Testis (tissue), 3 donors: ENCODE results near the gene PNPLA2. TPM values are rescaled to one million over a fixed set of nuclear protein-coding genes. Genes with fewer than 3 reads are reported as not detected.
A peak's percentile ranks its signal among the peaks of the same experiment; 100 is the strongest.

ENCODE experiments used
- DNase-seq: peaks from one replicate; pipeline ENCODE4 v3.0.0-alpha.2; 2019
- H3K27ac ChIP-seq, 2 donors: fragments of 200-600 bp; sonication (generic); one replicate each; pipeline ENCODE4 v1.5.1; 2019
- H3K27me3 ChIP-seq: fragments of 200-600 bp; sonication (generic); one replicate; pipeline ENCODE4 v1.5.1; 2019
- H3K36me3 ChIP-seq: fragments of 200-600 bp; sonication (generic); one replicate; pipeline ENCODE4 v1.5.1; 2017; ENCODE audit warnings: low read depth; ENCODE audit errors: missing control alignments
- H3K4me1 ChIP-seq: fragments of 200-600 bp; sonication (generic); one replicate; pipeline ENCODE4 v1.5.1; 2019
- H3K4me3 ChIP-seq, 2 donors: fragments of 200-600 bp; sonication (generic); one replicate each; pipeline ENCODE4 v1.5.1; 2017 to 2019
- H3K9me3 ChIP-seq: fragments of 200-600 bp; sonication (generic); one replicate; pipeline ENCODE4 v1.5.1; 2017
- POLR2A ChIP-seq: fragments of 450-650 bp; IDR thresholded peaks from one replicate; pipeline ENCODE4 v1.6.1; 2017; ENCODE audit warnings: antibody characterized with exemption, mild to moderate bottlenecking, moderate library complexity
- WGBS, 2 donors: methylation state at CpG; one replicate each; pipeline ENCODE4 v1.1.5; 2018; 5-methylcytosine and 5-hydroxymethylcytosine counted together
- intact Hi-C: fragments of 100-400 bp; cut with DNase I; formaldehyde crosslinking; loops from one replicate; pipeline ENCODE4 v1.15.1; 2023; ENCODE audit warnings: low total_unique reads
- polyA plus RNA-seq: library from polyadenylated mRNA; stranded (reverse); fragments of 350-450 nt; fragmentation: Illumina TruSeq; extraction: RNeasy Lipid Tissue Mini Kit (QIAGEN cat#74804); gene quantifications from one replicate; pipeline ENCODE4 v1.2.3, GENCODE V29; 2014; ENCODE audit warnings: low read depth, low replicate concordance; ENCODE audit not compliant: insufficient read depth
- total RNA-seq, 2 donors: library from RNA; depleted of rRNA; stranded (reverse); fragments of >200 nt; gene quantifications; one replicate each; pipeline ENCODE4 v1.2.3, GENCODE V29; 2016
- TF ChIP-seq, protein P1 (sequence below), 3 experiments: fragments of 450-650 bp in 2 of 3; fragments of 200-600 bp in 1 of 3; sonication (generic) in 1 of 3; IDR thresholded peaks; one replicate each; pipeline ENCODE4 v1.5.1; 2016 to 2019; ENCODE audit warnings: antibody characterized with exemption in 3 of 3, mild to moderate bottlenecking in 2 of 3, moderate library complexity in 1 of 3

Gene PNPLA2
- total and polyA plus RNA-seq, 3 donors from 2014 or later = 86.7 to 108 (median 96.7) TPM

DNA sequence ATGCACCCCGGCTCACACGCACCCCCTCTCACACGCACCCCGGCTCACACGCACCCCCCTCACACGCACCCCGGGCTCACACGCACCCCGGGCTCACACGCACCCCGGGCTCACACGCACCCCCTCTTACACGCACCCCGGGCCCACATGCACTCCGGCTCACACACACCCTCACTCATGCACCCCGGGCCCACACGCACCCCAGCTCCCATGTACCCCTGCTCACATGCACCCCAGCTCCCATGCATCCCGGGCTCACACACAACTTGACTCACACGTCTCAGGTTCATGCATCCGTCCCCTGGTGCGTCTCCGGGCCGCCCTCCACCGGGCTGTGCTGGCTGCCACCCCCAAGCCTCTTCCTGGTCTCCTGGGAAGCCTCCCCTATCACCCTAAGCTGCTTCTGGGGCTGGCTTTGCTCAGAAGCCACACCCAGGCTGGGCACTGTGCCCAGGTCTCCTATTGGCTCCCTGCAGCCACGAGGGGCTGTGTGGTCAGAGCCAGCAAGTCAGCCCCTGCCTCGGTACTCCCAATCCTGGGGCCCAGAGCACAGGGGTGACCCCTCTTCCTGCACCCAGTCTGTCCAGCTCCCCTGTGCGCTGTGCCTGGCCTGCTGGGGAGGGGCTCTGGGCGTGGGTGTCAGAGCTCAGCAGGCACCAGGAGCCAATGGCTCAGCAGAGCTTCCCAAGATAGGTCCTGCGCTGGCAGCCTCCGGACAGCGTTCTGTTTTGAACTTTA lies 40.8 kb downstream of the PNPLA2 start:
- DNase-seq = peak; percentile 84
- H3K9me3 ChIP-seq = no peaks in the 10 kb centered on the region
- intact Hi-C loops = no loop called here
- peaks cover 10% of the 10 kb centered on the region for H3K4me1 ChIP-seq
- WGBS, 2 donors = 40 to 45% methylated on average over 8 to 23 of the region's 31 CpGs
- no peak overlapping the region for H3K4me3 ChIP-seq
- TF ChIP-seq POLR2A = no peak
- TF ChIP-seq, protein P1, sequence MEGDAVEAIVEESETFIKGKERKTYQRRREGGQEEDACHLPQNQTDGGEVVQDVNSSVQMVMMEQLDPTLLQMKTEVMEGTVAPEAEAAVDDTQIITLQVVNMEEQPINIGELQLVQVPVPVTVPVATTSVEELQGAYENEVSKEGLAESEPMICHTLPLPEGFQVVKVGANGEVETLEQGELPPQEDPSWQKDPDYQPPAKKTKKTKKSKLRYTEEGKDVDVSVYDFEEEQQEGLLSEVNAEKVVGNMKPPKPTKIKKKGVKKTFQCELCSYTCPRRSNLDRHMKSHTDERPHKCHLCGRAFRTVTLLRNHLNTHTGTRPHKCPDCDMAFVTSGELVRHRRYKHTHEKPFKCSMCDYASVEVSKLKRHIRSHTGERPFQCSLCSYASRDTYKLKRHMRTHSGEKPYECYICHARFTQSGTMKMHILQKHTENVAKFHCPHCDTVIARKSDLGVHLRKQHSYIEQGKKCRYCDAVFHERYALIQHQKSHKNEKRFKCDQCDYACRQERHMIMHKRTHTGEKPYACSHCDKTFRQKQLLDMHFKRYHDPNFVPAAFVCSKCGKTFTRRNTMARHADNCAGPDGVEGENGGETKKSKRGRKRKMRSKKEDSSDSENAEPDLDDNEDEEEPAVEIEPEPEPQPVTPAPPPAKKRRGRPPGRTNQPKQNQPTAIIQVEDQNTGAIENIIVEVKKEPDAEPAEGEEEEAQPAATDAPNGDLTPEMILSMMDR (IDR thresholded peaks at IDR 0.05) = no peak
- no peaks in the 10 kb centered on the region for H3K36me3 ChIP-seq
- peak overlapping the region in 1 of 2 donors; percentile 43 for H3K27ac ChIP-seq
- H3K27me3 ChIP-seq = no peaks in the 10 kb centered on the region

DNA sequence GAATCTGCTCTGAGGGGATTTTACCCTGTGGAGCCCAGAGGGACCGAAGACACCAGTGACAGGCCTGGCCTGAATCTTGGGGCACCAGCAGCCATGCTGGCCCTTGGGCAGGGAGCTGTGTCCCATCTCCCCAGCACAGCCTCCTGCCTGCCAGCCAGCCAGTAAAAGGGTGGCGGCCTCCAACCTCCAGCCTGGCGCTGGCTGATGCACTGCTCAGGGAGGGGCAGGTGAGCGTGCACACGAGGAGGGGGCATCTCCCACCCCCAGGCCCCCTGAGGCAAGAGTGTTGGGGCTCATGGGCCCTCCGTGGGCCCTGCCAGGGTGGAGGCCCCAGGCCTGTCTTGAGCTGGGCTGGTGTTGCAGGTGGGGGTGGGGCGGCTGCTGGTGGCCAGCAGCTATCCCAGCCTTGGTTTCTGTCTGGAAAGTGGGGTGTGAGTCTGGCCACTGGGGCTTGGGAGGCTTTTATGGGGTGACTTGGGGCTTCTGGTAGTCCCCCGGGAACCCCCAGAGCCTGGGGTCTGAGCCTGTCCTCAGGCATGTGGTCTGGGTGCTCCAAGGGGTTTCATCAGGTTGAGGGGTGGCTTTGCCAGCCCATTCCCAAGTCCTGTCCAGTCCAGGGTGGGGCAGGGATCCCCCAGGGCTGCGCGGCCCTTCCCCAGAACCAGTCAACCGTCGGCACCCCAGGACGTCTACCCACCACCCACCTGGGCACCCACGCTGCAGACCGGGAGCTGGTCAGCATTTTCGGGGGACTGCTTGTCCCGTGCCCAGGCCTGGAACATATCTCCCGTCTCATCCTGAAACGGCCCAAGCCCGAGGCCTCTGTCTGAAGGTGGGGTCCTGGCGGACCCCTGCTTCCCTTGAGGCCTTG lies 41.8 kb downstream of the PNPLA2 start:
- 88 to 89% methylated on average over 13 to 20 of the region's 21 CpGs for WGBS, 2 donors
- H3K9me3 ChIP-seq = no peaks in the 10 kb centered on the region
- H3K27me3 ChIP-seq = no peaks in the 10 kb centered on the region
- H3K4me3 ChIP-seq = no peak overlapping the region
- H3K4me1 ChIP-seq = peaks cover 10% of the 10 kb centered on the region
- no peaks in the 10 kb centered on the region for H3K36me3 ChIP-seq
- no peak for DNase-seq
- H3K27ac ChIP-seq = peak overlapping the region in 1 of 2 donors; percentile 43
- TF ChIP-seq, protein P1 (IDR thresholded peaks at IDR 0.05) = no peak
- TF ChIP-seq POLR2A = no peak
- intact Hi-C loops = no loop called here

DNA sequence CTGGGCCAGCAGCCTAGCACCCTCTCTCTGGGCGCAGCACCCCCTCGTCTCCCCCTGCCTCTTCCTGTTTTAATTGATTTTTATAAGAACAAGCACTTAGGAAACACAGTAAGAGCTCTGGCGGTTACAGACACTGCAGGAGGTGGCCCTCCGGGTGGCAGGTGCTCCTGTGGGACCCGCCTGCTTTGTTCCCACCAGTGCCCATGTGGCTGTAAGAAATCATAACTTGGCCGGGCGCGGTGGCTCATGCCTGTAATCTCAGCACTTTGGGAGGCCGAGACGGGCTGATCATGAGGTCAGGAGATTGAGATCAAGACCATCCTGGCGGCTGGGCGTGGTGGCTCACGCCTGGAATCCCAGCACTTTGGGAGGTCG lies 42.4 kb downstream of the PNPLA2 start:
- Histone ChIP-seq H3K27me3 (no peaks in the 10 kb centered on the region), H3K36me3 (no peaks in the 10 kb centered on the region), H3K27ac (no peak overlapping the region), H3K9me3 (no peaks in the 10 kb centered on the region), H3K4me1 (peaks cover 10% of the 10 kb centered on the region), H3K4me3 (no peak overlapping the region)
- WGBS, 2 donors = 94 to 96% methylated on average over 12 to 14 of the region's 14 CpGs
- TF ChIP-seq, protein P1 (IDR thresholded peaks at IDR 0.05) = no peak
- DNase-seq = no peak
- intact Hi-C loops = no loop called here

- Histone ChIP-seq H3K4me3 (no peak overlapping the region), H3K4me1 (peaks cover 10% of the 10 kb centered on the region), H3K27me3 (no peaks in the 10 kb centered on the region), H3K9me3 (no peaks in the 10 kb centered on the region), H3K36me3 (no peaks in the 10 kb centered on the region), H3K27ac (no peak overlapping the region)
- WGBS, 2 donors = 76 to 83% methylated on average over 4 to 20 of the region's 20 CpGs
- intact Hi-C loops = no loop called here
- no peak for DNase-seq
- TF ChIP-seq POLR2A = no peak
- TF ChIP-seq, protein P1 (IDR thresholded peaks at IDR 0.05) = no peak
Measured at GRCh38 chr11:862081-862661, 43.5 kb downstream of the PNPLA2 start.
